IPS-18c (cell line): ENCODE results near the gene FYN.

ENCODE experiments used
- H3K4me3 ChIP-seq: 2 replicates; pipeline ENCODE4 v1.7.0; 2013; ENCODE audit warnings: low read depth, mild to moderate bottlenecking, low read length, moderate library complexity; ENCODE audit not compliant: insufficient read depth
- H3K9me3 ChIP-seq: one replicate; pipeline ENCODE4 v1.6.1; 2013; ENCODE audit warnings: mild to moderate bottlenecking, low read length, moderate library complexity; ENCODE audit not compliant: control insufficient read depth, insufficient read depth

The FYN gene

GRCh38 chr6:111710439-111710838 is 162.8 kb downstream of the FYN start:
- no peaks in the 10 kb centered on the region for H3K9me3 ChIP-seq
- no peak overlapping the region for H3K4me3 ChIP-seq

- no peaks in the 10 kb centered on the region for H3K9me3 ChIP-seq
- H3K4me3 ChIP-seq = no peak overlapping the region
These were observed 163.4 kb downstream of the FYN start for GRCh38 chr6:111709615-111710398.

- H3K4me3 ChIP-seq = no peak overlapping the region
- H3K9me3 ChIP-seq = no peaks in the 10 kb centered on the region
These were observed 164.1 kb downstream of the FYN start for GRCh38 chr6:111709201-111709600.

GRCh38 chr6:111707773-111708172 is 165.5 kb downstream of the FYN start:
- Histone ChIP-seq H3K9me3 (no peaks in the 10 kb centered on the region), H3K4me3 (no peak overlapping the region)

GRCh38 chr6:111706841-111707391 is 166.3 kb downstream of the FYN start:
- Histone ChIP-seq H3K9me3 (no peaks in the 10 kb centered on the region), H3K4me3 (no peak overlapping the region)

GRCh38 chr6:111703723-111704122 is 169.5 kb downstream of the FYN start:
- Histone ChIP-seq H3K9me3 (no peaks in the 10 kb centered on the region), H3K4me3 (no peak overlapping the region)

- H3K9me3 ChIP-seq = no peaks in the 10 kb centered on the region
- H3K4me3 ChIP-seq = no peak overlapping the region
These were observed 171.0 kb downstream of the FYN start for GRCh38 chr6:111702268-111702667.

- H3K4me3 ChIP-seq = no peak overlapping the region
- H3K9me3 ChIP-seq = no peaks in the 10 kb centered on the region
These were observed 172.1 kb downstream of the FYN start for GRCh38 chr6:111701146-111701545.

GRCh38 chr6:111700135-111700690 is 173.0 kb downstream of the FYN start:
- H3K4me3 ChIP-seq = no peak overlapping the region
- no peaks in the 10 kb centered on the region for H3K9me3 ChIP-seq

GRCh38 chr6:111699123-111699522 is 174.1 kb downstream of the FYN start:
- Histone ChIP-seq H3K9me3 (no peaks in the 10 kb centered on the region), H3K4me3 (no peak overlapping the region)

- Histone ChIP-seq H3K9me3 (no peaks in the 10 kb centered on the region), H3K4me3 (no peak overlapping the region)
These were observed 176.4 kb downstream of the FYN start for GRCh38 chr6:111696814-111697213.

- no peaks in the 10 kb centered on the region for H3K9me3 ChIP-seq
- H3K4me3 ChIP-seq = no peak overlapping the region
These were observed 180.7 kb downstream of the FYN start for GRCh38 chr6:111692327-111693164.

- no peak overlapping the region for H3K4me3 ChIP-seq
- H3K9me3 ChIP-seq = no peaks in the 10 kb centered on the region
These were observed 181.7 kb downstream of the FYN start for GRCh38 chr6:111691345-111692225.

GRCh38 chr6:111689946-111690345 is 183.3 kb downstream of the FYN start:
- Histone ChIP-seq H3K4me3 (no peak overlapping the region), H3K9me3 (no peaks in the 10 kb centered on the region)

- Histone ChIP-seq H3K9me3 (no peaks in the 10 kb centered on the region), H3K4me3 (no peak overlapping the region)
These were observed 183.8 kb downstream of the FYN start for GRCh38 chr6:111689419-111689818.

GRCh38 chr6:111688331-111688730 is 184.9 kb downstream of the FYN start:
- H3K9me3 ChIP-seq = no peaks in the 10 kb centered on the region

GRCh38 chr6:111687652-111688051 is 185.6 kb downstream of the FYN start:
- no peak overlapping the region for H3K4me3 ChIP-seq
- H3K9me3 ChIP-seq = no peaks in the 10 kb centered on the region

More at GRCh38 chr6:111688331-111688730, 184.9 kb downstream of the FYN start:
- H3K4me3 ChIP-seq = no peak overlapping the region
